Nephron progenitor cell (in vitro differentiated cells): ENCODE measurements around the gene C6orf89.
A peak's percentile ranks its signal among the peaks of the same experiment; 100 is the strongest.

ENCODE experiments used
- DNase-seq: peaks from one replicate; pipeline ENCODE4 v3.0.0; 2021
- H3K27ac Mint-ChIP-seq: 2 replicates; pipeline ENCODE4 v1.8.0; 2021; ENCODE audit warnings: mild to moderate bottlenecking, moderate library complexity, mixed read lengths
- H3K27me3 Mint-ChIP-seq: 2 replicates; pipeline ENCODE4 v1.8.0; 2021; ENCODE audit warnings: mild to moderate bottlenecking, low read depth, mixed read lengths; ENCODE audit not compliant: poor library complexity
- H3K36me3 Mint-ChIP-seq: 2 replicates; pipeline ENCODE4 v1.8.0; 2021; ENCODE audit warnings: low read depth, mixed read lengths
- H3K4me1 Mint-ChIP-seq: 2 replicates; pipeline ENCODE4 v1.8.0; 2021; ENCODE audit warnings: mixed read lengths
- H3K4me3 Mint-ChIP-seq: 2 replicates; pipeline ENCODE4 v1.8.0; 2021; ENCODE audit warnings: mild to moderate bottlenecking, moderate library complexity, mixed read lengths
- H3K9me3 Mint-ChIP-seq: 2 replicates; pipeline ENCODE4 v1.8.0; 2021; ENCODE audit warnings: mild to moderate bottlenecking, moderate library complexity, mixed read lengths
- CTCF ChIP-seq: fragments of 200-600 bp; sonication (generic); IDR thresholded peaks from 2 replicates; pipeline ENCODE4 v1.5.0; 2021; ENCODE audit warnings: antibody characterized with exemption

Gene C6orf89

GRCh38 chr6:36874443-36875249, 11.1 kb upstream of the C6orf89 start, which contains the start of gene PPIL1:
PPIL1 (minus strand) TSS chr6:36874803; CDS start chr6:36874772, 31 bp downstream.
- Mint-ChIP-seq H3K9me3 (peaks cover 4% of the 10 kb centered on the region), H3K36me3 (peaks cover 20% of the 10 kb centered on the region), H3K27me3 (peaks cover 30% of the 10 kb centered on the region), H3K4me1 (peaks cover 37% of the 10 kb centered on the region), H3K27ac (peak within 1 kb of the TSS; percentile 100), H3K4me3 (peak within 1 kb of the TSS; percentile 98)
- TF ChIP-seq CTCF: no peak
- peak; percentile 76 for DNase-seq

- peak overlapping the region; percentile 98 for H3K4me3 Mint-ChIP-seq
- H3K4me1 Mint-ChIP-seq: peaks cover 37% of the 10 kb centered on the region
- no peak for TF ChIP-seq CTCF
- H3K27ac Mint-ChIP-seq: peak overlapping the region; percentile 100
- peaks cover 16% of the 10 kb centered on the region for H3K36me3 Mint-ChIP-seq
- DNase-seq: no peak
- H3K27me3 Mint-ChIP-seq: peaks cover 30% of the 10 kb centered on the region
- H3K9me3 Mint-ChIP-seq: peaks cover 4% of the 10 kb centered on the region
Measured at GRCh38 chr6:36875250-36875633, 10.5 kb upstream of the C6orf89 start.

GRCh38 chr6:36884610-36885009, 1.1 kb upstream of the C6orf89 start:
- Mint-ChIP-seq H3K4me3 (no peak overlapping the region), H3K9me3 (peaks cover 9% of the 10 kb centered on the region), H3K4me1 (peaks cover 22% of the 10 kb centered on the region), H3K27ac (no peak overlapping the region), H3K27me3 (peaks cover 9% of the 10 kb centered on the region), H3K36me3 (no peaks in the 10 kb centered on the region)
- TF ChIP-seq CTCF: no peak
- no peak for DNase-seq

GRCh38 chr6:36886950-36887618, 1.3 kb downstream of the C6orf89 start:
- Mint-ChIP-seq H3K4me3 (peak overlapping the region; percentile 95), H3K27ac (peak overlapping the region; percentile 73), H3K9me3 (no peaks in the 10 kb centered on the region), H3K36me3 (no peaks in the 10 kb centered on the region), H3K27me3 (peaks cover 9% of the 10 kb centered on the region), H3K4me1 (peaks cover 22% of the 10 kb centered on the region)
- DNase-seq: no peak
- no peak for TF ChIP-seq CTCF

- no peaks in the 10 kb centered on the region for H3K9me3 Mint-ChIP-seq
- peaks cover 22% of the 10 kb centered on the region for H3K4me1 Mint-ChIP-seq
- H3K27me3 Mint-ChIP-seq: peaks cover 9% of the 10 kb centered on the region
- no peaks in the 10 kb centered on the region for H3K36me3 Mint-ChIP-seq
- no peak for TF ChIP-seq CTCF
- H3K27ac Mint-ChIP-seq: no peak overlapping the region
- H3K4me3 Mint-ChIP-seq: no peak overlapping the region
- DNase-seq: no peak
Measured at GRCh38 chr6:36888115-36888643, 2.4 kb downstream of the C6orf89 start.
